Measurements from ENCODE around the gene HEG1.

HEG1 gene

GRCh38 chr3:125053304-125053699 is 2.5 kb downstream of the HEG1 start:
- Histone ChIP-seq H3K27ac (ENCODE audit: low read depth, low read length) (peak overlapping the region; percentile 83), H3K9ac (ENCODE audit: low read length) (no peak overlapping the region)

DNA sequence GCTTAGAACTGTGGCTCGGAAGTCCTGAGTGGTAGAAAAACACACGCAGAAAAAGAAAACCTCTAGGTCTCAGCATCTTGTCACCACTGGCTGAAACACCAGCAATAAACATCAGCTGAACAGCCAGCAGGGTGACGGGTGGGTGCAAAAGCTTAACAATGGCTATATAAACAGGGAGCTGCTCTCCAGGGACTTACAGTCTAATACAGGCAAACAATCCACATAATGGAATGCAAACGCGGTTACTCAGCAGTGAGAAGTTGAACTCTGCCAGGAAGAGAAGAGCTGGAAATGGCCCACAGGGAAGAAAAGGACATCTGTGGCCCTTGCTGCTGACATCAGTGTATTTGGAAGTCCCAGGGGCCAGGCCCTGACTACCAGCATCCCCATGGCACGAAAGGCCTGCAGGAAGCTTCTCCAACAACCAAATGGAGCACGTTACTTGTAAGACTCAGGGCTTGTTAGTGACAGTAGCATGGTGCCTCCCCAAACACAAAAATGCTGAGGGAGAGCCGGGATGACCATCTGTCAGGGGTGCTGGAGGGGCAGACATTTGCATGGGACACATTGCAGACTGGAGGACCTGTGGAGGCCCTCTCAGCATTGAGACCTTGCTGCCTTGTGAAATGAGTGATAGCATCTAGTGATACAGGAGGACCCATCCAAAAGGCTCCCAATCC is 3.0 kb downstream of the HEG1 start:
- Histone ChIP-seq H3K4me1 (ENCODE audit: control insufficient read depth, insufficient read depth, low read length) (peaks cover 59% of the 10 kb centered on the region), H3K4me3 (ENCODE audit: low read length) (peak overlapping the region; percentile 55), H3K27me3 (ENCODE audit: control insufficient read depth, insufficient read depth, low read length) (no peaks in the 10 kb centered on the region), H3K36me3 (ENCODE audit: control insufficient read depth, insufficient read depth, low read length) (no peaks in the 10 kb centered on the region), H3K27ac (ENCODE audit: low read depth, low read length) (peak overlapping the region; percentile 83), H3K9ac (ENCODE audit: low read length) (no peak overlapping the region)

More at GRCh38 chr3:125053304-125053699, 2.5 kb downstream of the HEG1 start:
- H3K27me3 ChIP-seq (ENCODE audit: control insufficient read depth, insufficient read depth, low read length): no peaks in the 10 kb centered on the region
- H3K4me1 ChIP-seq (ENCODE audit: control insufficient read depth, insufficient read depth, low read length): peaks cover 57% of the 10 kb centered on the region
- no peaks in the 10 kb centered on the region for H3K36me3 ChIP-seq (ENCODE audit: control insufficient read depth, insufficient read depth, low read length)
- peak overlapping the region; percentile 55 for H3K4me3 ChIP-seq (ENCODE audit: low read length)

GRCh38 chr3:125051715-125052581 is 3.8 kb downstream of the HEG1 start:
- H3K27ac ChIP-seq (ENCODE audit: low read depth, low read length): peak overlapping the region; percentile 83
- peaks cover 54% of the 10 kb centered on the region for H3K4me1 ChIP-seq (ENCODE audit: control insufficient read depth, insufficient read depth, low read length)
- H3K9ac ChIP-seq (ENCODE audit: low read length): no peak overlapping the region
- peaks cover 3% of the 10 kb centered on the region for H3K36me3 ChIP-seq (ENCODE audit: control insufficient read depth, insufficient read depth, low read length)
- no peaks in the 10 kb centered on the region for H3K27me3 ChIP-seq (ENCODE audit: control insufficient read depth, insufficient read depth, low read length)
- H3K4me3 ChIP-seq (ENCODE audit: low read length): peak overlapping the region; percentile 55

GRCh38 chr3:125051205-125051604 is 4.6 kb downstream of the HEG1 start:
- H3K36me3 ChIP-seq (ENCODE audit: control insufficient read depth, insufficient read depth, low read length): peaks cover 3% of the 10 kb centered on the region
- no peaks in the 10 kb centered on the region for H3K27me3 ChIP-seq (ENCODE audit: control insufficient read depth, insufficient read depth, low read length)
- H3K9ac ChIP-seq (ENCODE audit: low read length): no peak overlapping the region
- H3K4me1 ChIP-seq (ENCODE audit: control insufficient read depth, insufficient read depth, low read length): peaks cover 48% of the 10 kb centered on the region
- H3K27ac ChIP-seq (ENCODE audit: low read depth, low read length): peak overlapping the region; percentile 83
- peak overlapping the region; percentile 55 for H3K4me3 ChIP-seq (ENCODE audit: low read length)

GRCh38 chr3:125050488-125051090 is 5.2 kb downstream of the HEG1 start:
- H3K4me1 ChIP-seq (ENCODE audit: control insufficient read depth, insufficient read depth, low read length): peaks cover 52% of the 10 kb centered on the region
- H3K9ac ChIP-seq (ENCODE audit: low read length): no peak overlapping the region
- no peak overlapping the region for H3K4me3 ChIP-seq (ENCODE audit: low read length)
- peaks cover 3% of the 10 kb centered on the region for H3K36me3 ChIP-seq (ENCODE audit: control insufficient read depth, insufficient read depth, low read length)
- no peaks in the 10 kb centered on the region for H3K27me3 ChIP-seq (ENCODE audit: control insufficient read depth, insufficient read depth, low read length)
- no peak overlapping the region for H3K27ac ChIP-seq (ENCODE audit: low read depth, low read length)

GRCh38 chr3:125048282-125048681 is 7.5 kb downstream of the HEG1 start:
- no peaks in the 10 kb centered on the region for H3K27me3 ChIP-seq (ENCODE audit: control insufficient read depth, insufficient read depth, low read length)
- peak overlapping the region; percentile 45 for H3K27ac ChIP-seq (ENCODE audit: low read depth, low read length)
- no peak overlapping the region for H3K9ac ChIP-seq (ENCODE audit: low read length)
- no peak overlapping the region for H3K4me3 ChIP-seq (ENCODE audit: low read length)
- peaks cover 3% of the 10 kb centered on the region for H3K36me3 ChIP-seq (ENCODE audit: control insufficient read depth, insufficient read depth, low read length)
- peaks cover 64% of the 10 kb centered on the region for H3K4me1 ChIP-seq (ENCODE audit: control insufficient read depth, insufficient read depth, low read length)

GRCh38 chr3:125045965-125046364 is 9.8 kb downstream of the HEG1 start:
- H3K27me3 ChIP-seq (ENCODE audit: control insufficient read depth, insufficient read depth, low read length): no peaks in the 10 kb centered on the region
- peaks cover 51% of the 10 kb centered on the region for H3K4me1 ChIP-seq (ENCODE audit: control insufficient read depth, insufficient read depth, low read length)
- no peak overlapping the region for H3K4me3 ChIP-seq (ENCODE audit: low read length)
- H3K9ac ChIP-seq (ENCODE audit: low read length): no peak overlapping the region
- H3K36me3 ChIP-seq (ENCODE audit: control insufficient read depth, insufficient read depth, low read length): peaks cover 3% of the 10 kb centered on the region
- H3K27ac ChIP-seq (ENCODE audit: low read depth, low read length): no peak overlapping the region

DNA sequence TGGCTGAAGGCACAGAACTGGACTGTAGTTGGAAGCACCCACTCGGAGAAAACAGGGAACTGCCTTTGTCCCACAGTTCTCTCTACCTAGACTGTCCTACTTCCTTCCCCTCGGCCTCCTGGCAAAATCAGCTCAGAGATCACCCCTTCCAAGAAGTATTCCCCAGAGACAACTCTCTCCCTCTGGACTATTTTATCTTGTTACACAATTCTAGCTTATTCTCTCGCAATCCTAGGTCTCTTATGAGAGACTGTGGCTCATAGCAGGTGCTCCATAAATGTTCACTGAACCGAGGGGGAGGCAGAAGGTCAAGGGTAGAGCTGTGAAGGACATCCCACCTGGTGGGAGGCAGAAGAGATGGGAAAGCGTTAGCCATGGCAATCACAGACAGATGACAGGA is 10.6 kb downstream of the HEG1 start:
- Histone ChIP-seq H3K36me3 (ENCODE audit: control insufficient read depth, insufficient read depth, low read length) (peaks cover 3% of the 10 kb centered on the region), H3K9ac (ENCODE audit: low read length) (no peak overlapping the region), H3K4me1 (ENCODE audit: control insufficient read depth, insufficient read depth, low read length) (peaks cover 48% of the 10 kb centered on the region), H3K27me3 (ENCODE audit: control insufficient read depth, insufficient read depth, low read length) (no peaks in the 10 kb centered on the region), H3K4me3 (ENCODE audit: low read length) (no peak overlapping the region), H3K27ac (ENCODE audit: low read depth, low read length) (no peak overlapping the region)

GRCh38 chr3:125043599-125044151 is 12.1 kb downstream of the HEG1 start:
- Histone ChIP-seq H3K27ac (ENCODE audit: low read depth, low read length) (peak overlapping the region; percentile 79), H3K27me3 (ENCODE audit: control insufficient read depth, insufficient read depth, low read length) (no peaks in the 10 kb centered on the region), H3K9ac (ENCODE audit: low read length) (no peak overlapping the region), H3K4me1 (ENCODE audit: control insufficient read depth, insufficient read depth, low read length) (peaks cover 52% of the 10 kb centered on the region), H3K36me3 (ENCODE audit: control insufficient read depth, insufficient read depth, low read length) (peaks cover 3% of the 10 kb centered on the region), H3K4me3 (ENCODE audit: low read length) (no peak overlapping the region)

- H3K27ac ChIP-seq (ENCODE audit: low read depth, low read length): peak overlapping the region; percentile 79
- no peak overlapping the region for H3K9ac ChIP-seq (ENCODE audit: low read length)
- H3K4me1 ChIP-seq (ENCODE audit: control insufficient read depth, insufficient read depth, low read length): peaks cover 44% of the 10 kb centered on the region
- H3K36me3 ChIP-seq (ENCODE audit: control insufficient read depth, insufficient read depth, low read length): peaks cover 3% of the 10 kb centered on the region
- no peaks in the 10 kb centered on the region for H3K27me3 ChIP-seq (ENCODE audit: control insufficient read depth, insufficient read depth, low read length)
- no peak overlapping the region for H3K4me3 ChIP-seq (ENCODE audit: low read length)
These were observed 12.9 kb downstream of the HEG1 start for GRCh38 chr3:125042725-125043406.

GRCh38 chr3:125039131-125040100 is 16.4 kb downstream of the HEG1 start:
- H3K27ac ChIP-seq (ENCODE audit: low read depth, low read length): peak overlapping the region; percentile 40
- H3K4me3 ChIP-seq (ENCODE audit: low read length): no peak overlapping the region
- peaks cover 30% of the 10 kb centered on the region for H3K4me1 ChIP-seq (ENCODE audit: control insufficient read depth, insufficient read depth, low read length)
- no peak overlapping the region for H3K9ac ChIP-seq (ENCODE audit: low read length)
- no peaks in the 10 kb centered on the region for H3K36me3 ChIP-seq (ENCODE audit: control insufficient read depth, insufficient read depth, low read length)
- no peaks in the 10 kb centered on the region for H3K27me3 ChIP-seq (ENCODE audit: control insufficient read depth, insufficient read depth, low read length)

All from rectal smooth muscle tissue (tissue), 1 donor.